Activated naive CD4-positive, alpha-beta T cell treated with Interleukin-2 at 50 U/mL for 16 hours (primary cell): ENCODE data around the gene ANKRD33B.
"Not testable (repeated sequence)": the region's sequence is repeated elsewhere in the genome, so short reads cannot be mapped to it uniquely, and the experiment has no call there.

Experiments
- DNase-seq: peaks from one replicate; pipeline ENCODE4 v3.0.0-alpha.2; 2020

The ANKRD33B gene

GRCh38 chr5:10563945-10564837 is at the start of gene ANKRD33B:
TSS of gene ANKRD33B (plus strand) at chr5:10564070. CDS start at chr5:10564468, 398 bp downstream.
- DNase-seq, result peak; percentile 80

- not testable (repeated sequence) for DNase-seq
These were observed 49.3 kb upstream of the ANKRD33B start for GRCh38 chr5:10514572-10514971.

DNA sequence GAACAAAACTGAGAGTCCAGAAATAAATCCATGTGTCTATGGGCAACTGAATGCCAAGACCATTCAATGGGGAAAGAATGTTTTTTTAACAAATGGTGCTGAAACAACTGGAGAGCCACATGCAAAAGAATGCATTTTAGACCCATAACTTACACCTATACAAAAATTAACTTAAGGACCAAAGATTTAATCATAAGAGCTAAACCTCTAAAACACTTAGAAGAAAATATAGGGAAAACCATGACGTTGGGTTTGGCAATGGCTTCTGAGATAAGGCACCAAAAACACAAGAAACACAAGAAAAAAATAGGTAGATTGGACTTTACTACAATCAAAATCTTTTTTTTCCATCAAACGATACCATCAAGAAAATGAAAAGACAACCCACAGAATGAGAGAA is 48.4 kb upstream of the ANKRD33B start:
- DNase-seq, result no peak

DNA sequence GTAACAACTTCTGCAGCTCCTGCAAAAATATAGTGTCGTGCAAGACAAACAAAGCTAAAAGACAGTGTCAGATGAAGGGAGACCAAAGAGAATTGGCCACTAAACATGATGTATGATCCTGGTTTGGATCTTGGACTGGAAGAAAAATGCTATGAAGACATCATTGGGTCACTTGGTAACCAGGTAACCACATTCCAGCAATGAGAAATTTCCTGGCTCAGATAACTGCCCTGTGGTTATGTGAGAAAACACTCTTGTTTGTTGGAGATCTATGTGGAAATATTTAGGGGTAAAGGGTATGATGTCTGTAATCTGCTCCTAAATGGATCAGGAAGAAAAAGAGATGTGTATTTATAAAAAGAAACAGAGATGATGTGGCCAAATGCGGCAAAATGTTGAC is 45.5 kb upstream of the ANKRD33B start:
- no peak for DNase-seq

GRCh38 chr5:10519729-10520128 is 44.1 kb upstream of the ANKRD33B start:
- no peak for DNase-seq

GRCh38 chr5:10520706-10521105 is 43.2 kb upstream of the ANKRD33B start:
- no peak for DNase-seq

GRCh38 chr5:10521466-10522223 is 42.2 kb upstream of the ANKRD33B start:
- no peak for DNase-seq

GRCh38 chr5:10522224-10522611 is 41.7 kb upstream of the ANKRD33B start:
- DNase-seq, result no peak

DNA sequence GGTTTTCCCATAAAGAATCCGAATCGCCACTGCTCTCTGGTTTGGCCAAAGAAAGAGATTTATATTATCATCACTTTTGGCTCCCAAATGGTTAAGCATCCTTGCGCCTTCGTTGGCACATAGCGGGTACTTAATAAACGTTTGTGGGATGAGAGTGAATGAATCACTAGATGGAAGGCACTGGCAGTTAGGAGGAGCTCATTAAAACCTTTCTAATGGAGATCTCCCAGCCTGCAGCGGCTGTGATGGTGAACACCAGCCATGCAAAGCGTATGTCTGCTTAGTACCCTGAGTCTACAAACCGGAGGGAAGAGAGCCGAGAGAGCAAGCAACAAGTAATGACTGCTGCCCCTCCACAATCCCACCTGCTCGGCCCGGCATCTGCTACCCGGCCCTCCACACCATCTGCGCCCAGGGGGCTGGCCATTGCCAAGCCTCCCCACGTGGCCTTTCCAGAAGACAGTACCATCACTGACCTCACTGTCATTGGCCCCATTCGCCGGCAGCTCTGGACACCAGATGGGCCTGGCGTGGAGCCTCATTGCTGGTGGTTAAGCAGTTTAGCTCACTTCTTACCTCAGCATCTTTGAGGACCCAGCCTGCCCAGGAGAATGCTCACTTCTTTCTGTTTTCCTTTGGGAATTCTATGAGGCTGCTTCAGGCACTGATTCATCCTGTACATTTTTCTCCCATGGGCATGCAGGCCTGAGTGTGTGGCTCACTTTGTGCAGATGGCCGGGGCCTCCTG is 39.3 kb upstream of the ANKRD33B start:
- DNase-seq, result no peak

- no peak for DNase-seq
These were observed 38.8 kb upstream of the ANKRD33B start for GRCh38 chr5:10525124-10525495.

DNA sequence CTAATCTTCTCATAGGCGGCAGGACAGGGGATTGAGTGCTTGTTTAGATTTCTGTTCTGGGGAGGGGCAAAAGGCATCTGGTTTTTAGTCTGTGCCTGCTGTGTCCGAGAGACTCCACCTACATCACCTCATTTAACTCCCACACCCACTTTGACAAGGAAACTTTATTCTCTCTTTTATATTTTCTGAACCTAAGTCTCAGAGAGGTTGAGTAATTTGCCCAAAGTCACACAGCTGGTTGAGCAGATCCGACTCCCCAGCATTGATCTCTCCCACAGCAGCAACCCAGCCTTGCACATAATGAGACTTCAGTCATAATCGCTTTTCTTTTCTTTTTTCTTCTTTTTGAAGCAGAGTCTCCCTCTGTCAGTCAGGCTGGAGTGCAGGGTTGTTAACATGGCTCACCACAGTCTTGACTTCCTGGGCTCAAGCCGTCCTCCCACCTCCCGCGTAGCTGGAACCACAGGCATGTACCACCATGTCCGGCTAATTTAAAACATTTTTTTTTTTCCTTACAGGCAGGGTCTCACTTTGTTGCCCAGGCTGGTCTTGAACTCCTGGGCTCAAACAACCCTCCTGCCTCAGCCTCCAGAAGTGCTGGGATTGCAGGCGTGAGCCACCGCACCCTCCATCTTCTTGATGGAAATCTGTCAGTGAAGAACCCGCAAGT is 36.5 kb upstream of the ANKRD33B start:
- no peak for DNase-seq

DNA sequence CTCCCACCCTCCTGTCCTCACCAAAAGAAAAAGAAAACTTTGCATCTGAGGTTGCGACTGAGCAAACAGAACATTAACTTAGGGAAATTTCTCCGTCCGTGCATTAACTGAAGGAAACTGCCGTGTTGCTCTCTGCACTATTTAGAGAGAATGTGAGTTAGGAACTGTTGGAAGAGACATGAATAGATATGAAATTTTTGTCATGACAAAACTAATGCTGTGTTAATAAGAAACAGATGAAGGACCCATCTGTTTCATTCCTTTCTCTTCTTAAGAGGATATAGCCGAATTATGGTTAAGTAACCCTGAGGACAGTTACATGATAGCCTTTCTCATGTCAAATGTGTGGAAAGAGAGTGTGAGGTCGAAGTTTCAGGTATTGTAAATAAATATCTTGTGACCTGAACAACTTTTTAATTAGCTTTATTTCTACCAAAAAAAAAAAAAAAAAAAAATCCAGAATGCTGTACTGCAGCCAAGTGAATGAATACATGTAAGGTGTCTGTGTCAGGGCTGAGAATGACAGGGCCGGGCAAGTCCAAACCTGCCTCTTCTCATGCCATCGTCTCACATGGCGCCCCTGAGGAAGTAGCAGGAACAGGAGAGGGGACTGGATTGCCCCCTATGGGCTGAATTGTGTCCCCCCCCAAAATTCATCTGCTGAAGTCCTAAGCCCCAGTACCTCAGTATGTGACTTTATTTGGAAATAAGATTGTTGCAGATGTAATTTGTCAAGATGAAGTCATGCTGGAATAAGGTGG is 35.6 kb upstream of the ANKRD33B start:
- no peak for DNase-seq

DNA sequence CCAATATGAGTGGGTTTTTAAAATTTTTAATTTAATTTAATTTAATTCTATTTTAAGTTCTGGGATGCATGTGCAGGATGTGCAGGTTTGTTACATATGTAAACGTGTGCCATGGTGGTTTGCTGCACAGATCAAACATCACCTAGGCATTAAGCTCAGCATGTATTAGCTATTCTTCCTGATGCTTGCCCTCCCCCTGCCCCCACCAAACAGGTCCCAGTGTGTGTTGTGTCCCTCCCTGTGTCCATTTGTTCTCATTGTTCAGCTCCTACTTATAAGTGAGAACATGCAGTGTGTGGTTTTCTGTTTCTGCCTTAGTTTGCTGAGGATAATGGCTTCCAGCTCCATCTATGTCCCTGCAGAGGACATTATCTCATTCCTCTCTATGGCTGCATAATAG is 35.0 kb upstream of the ANKRD33B start:
- DNase-seq, result no peak

DNA sequence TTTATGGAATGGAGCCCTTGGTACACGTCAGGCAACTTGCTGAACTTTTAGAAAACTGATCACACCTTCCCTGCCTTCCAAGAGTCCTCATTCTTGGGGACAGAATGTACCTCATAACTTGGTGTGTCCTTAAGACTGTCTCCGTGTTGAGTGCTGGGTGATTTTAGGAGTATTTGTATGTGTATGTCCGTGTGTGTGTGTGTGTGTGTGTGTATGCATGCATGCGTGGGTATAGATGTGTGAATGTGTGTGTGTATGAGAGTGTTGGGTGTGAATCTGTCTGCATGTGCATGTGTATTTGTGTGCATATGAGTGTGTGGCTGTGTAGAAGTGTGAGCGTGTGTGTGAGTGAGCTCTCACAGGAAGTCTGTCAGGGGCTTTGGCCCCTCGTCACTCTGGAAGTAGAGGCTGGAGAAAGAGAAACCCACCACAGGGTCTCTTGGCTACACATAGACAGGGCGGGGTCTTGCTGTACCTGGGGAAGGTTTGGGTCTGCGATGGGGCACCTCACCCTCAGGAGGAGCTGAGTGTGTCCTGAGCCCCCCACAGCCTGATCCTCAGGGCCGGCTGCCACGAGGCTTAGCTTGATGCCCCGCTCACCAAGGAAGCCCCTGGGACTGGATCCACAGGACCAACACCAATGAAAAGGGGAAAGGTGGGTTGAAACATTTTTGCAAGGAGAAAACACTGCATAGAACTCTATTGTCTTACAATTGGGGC is 33.1 kb upstream of the ANKRD33B start:
- DNase-seq, result no peak

- DNase-seq, result no peak
These were observed 31.4 kb upstream of the ANKRD33B start for GRCh38 chr5:10532421-10532820.

DNA sequence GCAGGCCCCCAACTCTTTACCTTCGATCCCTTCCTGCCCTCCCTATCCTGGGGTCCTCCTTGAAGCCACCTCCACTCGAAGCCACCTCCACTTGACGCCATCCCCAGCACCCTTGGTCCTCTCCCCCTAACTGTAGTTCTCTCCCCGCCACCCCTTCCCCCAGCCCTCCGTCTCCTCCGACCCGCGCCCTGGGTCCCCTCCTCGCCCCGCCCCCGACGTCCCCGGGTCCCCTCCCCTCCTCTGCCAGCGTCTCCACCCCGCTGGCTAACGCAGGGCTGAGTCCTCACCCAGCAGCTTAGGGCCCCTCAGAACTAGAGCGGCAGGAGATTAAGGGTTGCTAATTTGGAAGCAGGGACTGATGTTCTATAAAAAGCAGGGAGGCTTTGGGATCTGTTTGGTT is 30.6 kb upstream of the ANKRD33B start:
- no peak for DNase-seq

DNA sequence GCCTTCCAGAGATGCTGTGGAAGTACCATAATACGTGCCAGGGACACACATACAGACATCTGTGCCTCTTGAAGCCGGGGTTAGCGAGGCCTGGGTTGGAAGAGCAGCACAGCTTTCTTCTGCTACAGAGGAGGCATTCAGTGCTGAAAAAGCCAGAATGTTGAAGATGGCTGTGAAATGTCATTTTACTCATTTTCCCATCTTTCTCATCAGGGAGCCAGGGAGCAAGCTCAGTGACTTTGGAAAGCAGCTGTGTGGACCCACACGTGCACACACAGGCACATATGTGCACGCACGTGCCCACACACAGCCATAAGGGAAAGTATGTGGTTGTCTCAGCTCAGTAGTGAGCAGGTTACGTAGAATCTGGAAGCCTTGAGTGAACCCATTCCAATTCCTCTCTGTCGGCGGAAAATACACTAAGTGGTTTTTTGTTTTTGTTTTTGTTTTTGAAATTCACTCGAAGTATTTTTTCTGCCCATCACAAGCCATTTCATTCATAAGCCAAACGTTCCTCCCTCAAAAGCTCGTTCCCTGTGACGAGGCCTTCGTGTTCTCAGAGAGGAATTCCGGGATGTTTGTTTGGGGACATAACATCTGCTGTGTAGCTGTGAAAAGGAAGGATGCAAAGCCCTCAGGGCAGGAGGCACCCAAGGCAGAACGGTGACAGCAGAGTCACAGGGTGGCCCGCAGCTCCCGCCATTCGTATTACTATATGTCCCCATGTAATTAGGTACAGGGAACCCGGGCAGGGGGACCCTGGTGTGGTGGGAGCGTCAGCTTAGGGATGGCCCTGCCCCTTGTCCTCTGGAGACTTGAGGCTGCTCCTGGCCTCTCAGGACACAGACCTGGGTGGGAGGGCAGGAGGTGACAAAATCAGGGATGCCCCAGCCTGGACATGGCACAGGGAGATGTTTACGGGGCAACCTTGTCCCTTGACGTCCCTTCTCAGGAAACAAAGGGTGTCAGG is 29.0 kb upstream of the ANKRD33B start:
- DNase-seq, result no peak

GRCh38 chr5:10536511-10536910 is 27.4 kb upstream of the ANKRD33B start:
- DNase-seq, result no peak

DNA sequence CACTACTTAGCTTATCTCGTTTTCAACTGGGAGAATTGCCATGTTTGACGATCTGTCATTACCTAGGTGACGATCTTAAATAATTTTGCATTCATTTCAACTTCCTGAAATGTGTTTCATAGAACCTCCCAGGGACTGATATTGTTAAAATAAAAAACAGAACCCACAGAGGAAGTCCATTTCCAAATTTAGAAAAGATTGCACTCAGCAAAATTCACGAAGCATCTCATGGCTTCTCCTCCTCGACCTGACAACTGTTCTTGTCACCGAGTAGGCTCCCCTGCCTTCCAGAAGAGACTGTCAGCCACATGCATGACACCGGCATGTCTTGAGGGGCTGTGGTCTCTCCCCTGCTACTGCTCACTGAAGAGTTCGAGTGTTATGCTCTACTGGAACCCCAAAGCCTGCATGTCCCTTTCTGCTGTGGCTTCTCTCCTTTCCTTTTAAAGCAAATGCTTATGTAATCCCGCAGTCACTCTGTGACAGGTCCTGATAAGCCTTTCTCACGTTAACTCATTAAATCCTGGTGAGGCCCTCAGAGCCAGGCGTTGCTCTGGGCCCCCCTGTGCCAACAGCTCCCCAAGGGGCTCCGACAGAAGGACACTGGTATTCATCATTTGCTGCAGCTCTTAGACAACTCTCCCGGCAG is 26.8 kb upstream of the ANKRD33B start:
- no peak for DNase-seq

- no peak for DNase-seq
These were observed 26.2 kb upstream of the ANKRD33B start for GRCh38 chr5:10537624-10538023.
